K562 (cell line): ENCODE results near the gene MYBPH. TPM values are rescaled to one million over a fixed set of nuclear protein-coding genes. Genes with fewer than 3 reads are reported as not detected.

Experiments used
- ATAC-seq: fragments of 200-7000 bp; cut with Tn5 transposase; 3 replicates; pipeline ENCODE4 v1.9.1; 2020; ENCODE audit warnings: moderate library complexity
- Bru-seq: library from RNA; stranded (reverse); fragments of 400-500 nt; gene quantifications from one replicate; lab custom pipeline; 2021; lab: Mats Ljungman, UMichigan
- BruChase-seq, 2 experiments: library from RNA; stranded (reverse); fragments of 400-500 nt; gene quantifications; one replicate each; lab custom pipeline; 2021; lab: Mats Ljungman, UMichigan
- BruUV-seq: library from RNA; stranded (reverse); fragments of 400-500 nt; replicated peaks from 2 replicates; lab custom pipeline; 2021; lab: Mats Ljungman, UMichigan
- CTCF ChIA-PET: fragments of 300-600 bp; formaldehyde crosslinking; extraction: SDS; loops from one replicate; lab custom pipeline; 2021; ENCODE audit warnings: low intra/inter-chr PET ratio; lab: Yijun Ruan, JAX
- POLR2A ChIA-PET: fragments of 300-600, 350-650 bp; sonication (Branson Sonifier 250); formaldehyde crosslinking; extraction: SDS; loops from one replicate; lab custom pipeline; 2021; ENCODE audit warnings: antibody characterized with exemption, inconsistent platforms; lab: Yijun Ruan, JAX
- DNase-seq, 4 experiments: peaks; one replicate each; pipeline versions ENCODE4 v3.0.0 to v3.0.0-alpha.2; 2011 to 2018; ENCODE audit warnings: low spot score in 3 of 4, mixed read lengths in 3 of 4; ENCODE audit errors: extremely low read depth in 1 of 4
- FAIRE-seq: peaks from 2 replicates; lab custom pipeline; 2011; peaks lifted over from hg19 to GRCh38; lab: Jason Lieb, UNC
- H2AFZ ChIP-seq: 2 replicates; pipeline ENCODE4 v1.6.0; 2011; ENCODE audit warnings: low read depth, low read length, control low read depth, inconsistent platforms
- H3K27ac ChIP-seq: fragments of 200-600 bp; 3 replicates; pipeline ENCODE4 v1.8.0; 2011; ENCODE audit warnings: low read depth, mild to moderate bottlenecking, control low read depth, inconsistent platforms, low read length, moderate library complexity, mixed read lengths; ENCODE audit errors: extremely low read depth
- H3K27me3 ChIP-seq, 2 experiments: fragments of 300-600 bp in 1 of 2; 2 replicates in 1 of 2; 3 replicates in 1 of 2; pipeline versions ENCODE4 v1.6.0 to v1.8.0; 2011; ENCODE audit warnings: inconsistent platforms in 2 of 2, low read length in 2 of 2, mild to moderate bottlenecking in 1 of 2, mixed read lengths in 1 of 2, moderate library complexity in 1 of 2; ENCODE audit not compliant: control insufficient read depth in 2 of 2, insufficient read depth in 2 of 2
- H3K36me3 ChIP-seq: fragments of 300-600 bp; 3 replicates; pipeline ENCODE4 v1.8.0; 2011; ENCODE audit warnings: mild to moderate bottlenecking, low read length, inconsistent platforms; ENCODE audit not compliant: control insufficient read depth, insufficient read depth
- H3K4me1 ChIP-seq, 2 experiments: fragments of 200-600 bp in 1 of 2; replicated peaks in 1 of 2; 2 replicates in 1 of 2; 3 replicates in 1 of 2; pipeline versions ENCODE4 v1.5.1 to v1.8.0; 2011; ENCODE audit warnings: inconsistent platforms in 2 of 2, low read length in 2 of 2, mild to moderate bottlenecking in 1 of 2, mixed read lengths in 1 of 2, moderate library complexity in 1 of 2; ENCODE audit not compliant: control insufficient read depth in 2 of 2, insufficient read depth in 2 of 2
- H3K4me2 ChIP-seq: 2 replicates; pipeline ENCODE4 v1.6.1; 2011; ENCODE audit warnings: low read length, control low read depth, inconsistent platforms, mixed read lengths; ENCODE audit not compliant: insufficient read depth
- H3K4me3 ChIP-seq: fragments of 200-600 bp; sonication (generic), shearing (Covaris generic); 2 replicates; pipeline ENCODE4 v1.5.1; 2016; ENCODE audit warnings: control low read depth, inconsistent platforms
- H3K79me2 ChIP-seq: fragments of 200-600 bp; 3 replicates; pipeline ENCODE4 v1.8.0; 2011; ENCODE audit warnings: low read length, inconsistent platforms; ENCODE audit not compliant: control insufficient read depth, insufficient read depth
- H3K9ac ChIP-seq, 2 experiments: 2 replicates each; pipeline versions ENCODE4 v1.6.0 to v1.6.1; 2011; ENCODE audit warnings: low read depth in 2 of 2, low read length in 2 of 2, control low read depth in 1 of 2, inconsistent platforms in 1 of 2, mild to moderate bottlenecking in 1 of 2, mixed read lengths in 1 of 2; ENCODE audit not compliant: insufficient read depth in 1 of 2
- H3K9me1 ChIP-seq: one replicate; pipeline ENCODE4 v1.6.0; 2011; ENCODE audit warnings: inconsistent platforms, mild to moderate bottlenecking, low read length, moderate library complexity; ENCODE audit not compliant: control insufficient read depth, insufficient read depth
- H3K9me3 ChIP-seq: replicated peaks from 2 replicates; pipeline ENCODE4 v1.5.1; 2011; ENCODE audit warnings: low read depth, low read length, inconsistent platforms; ENCODE audit not compliant: control insufficient read depth, insufficient read depth
- H4K20me1 ChIP-seq: replicated peaks from 2 replicates; pipeline ENCODE4 v1.6.1; 2011; ENCODE audit warnings: low read length, inconsistent platforms, mixed read lengths; ENCODE audit not compliant: control insufficient read depth, insufficient read depth
- ERF ChIP-seq: fragments of 450-650 bp; formaldehyde crosslinking; IDR thresholded peaks from 2 replicates; pipeline ENCODE4 v1.4.0; 2020; ENCODE audit warnings: mild to moderate bottlenecking, mixed read lengths
- GABPB1 ChIP-seq: sonication (generic); formaldehyde crosslinking; IDR thresholded peaks from 2 replicates; pipeline ENCODE4 v1.8.0; 2022; ENCODE audit warnings: mild to moderate bottlenecking, missing genetic modification reagents
- NCOR1 ChIP-seq: fragments of 450-650 bp; IDR thresholded peaks from 2 replicates; pipeline ENCODE4 v1.6.1; 2016; ENCODE audit warnings: mild to moderate bottlenecking, moderate library complexity
- RBFOX2 ChIP-seq: fragments of 200-400 bp; formaldehyde crosslinking; IDR thresholded peaks from 2 replicates; pipeline ENCODE4 v1.6.1; 2017; ENCODE audit warnings: low read depth, mild to moderate bottlenecking, low read length, moderate library complexity
- ZBTB1 ChIP-seq: sonication (generic); formaldehyde crosslinking; IDR thresholded peaks from 2 replicates; pipeline ENCODE4 v1.8.1; 2023; ENCODE audit warnings: missing genetic modification reagents, low read depth, mild to moderate bottlenecking, borderline replicate concordance
- ZNF121 ChIP-seq: sonication (generic); formaldehyde crosslinking; conservative IDR thresholded peaks from 2 replicates; pipeline ENCODE4 v1.8.0; 2022; ENCODE audit warnings: missing genetic modification reagents
- WGBS: fragments of 100-300 bp; shearing (Covaris generic); methylation state at CpG from one replicate; pipeline ENCODE4 v1.1.6; 2016; ENCODE audit warnings: low coverage, mixed read lengths; ENCODE audit not compliant: insufficient coverage; ENCODE audit errors: missing lambda C conversion rate; 5-methylcytosine and 5-hydroxymethylcytosine counted together
- in situ Hi-C: fragments of 300-500 bp; cut with MboI; formaldehyde crosslinking; loops from 4 replicates; pipeline ENCODE4 v1.15.0; 2018; ENCODE audit warnings: inconsistent platforms, mixed read lengths
- intact Hi-C: fragments of 100-400 bp; cut with micrococcal nuclease; formaldehyde crosslinking; loops from 2 replicates; pipeline ENCODE4 v1.14.2; 2022
- long read RNA-seq, 3 experiments: library from polyadenylated mRNA in 2 of 3; library from RNA in 1 of 3; unstranded in 2 of 3; stranded (forward) in 1 of 3; transcript quantifications; one replicate each; pipeline ENCODE4 v2.0.0, GENCODE V29; 2019 to 2022
- polyA minus RNA-seq, 3 experiments: library from RNA; depleted of rRNA, polyadenylated mRNA; stranded (reverse); fragments of >200 nt; gene quantifications; 2 replicates each; pipeline ENCODE4 v1.2.3, GENCODE V29; 2011
- polyA plus RNA-seq, 8 experiments: library from polyadenylated mRNA; depleted of rRNA in 4 of 8; stranded (reverse) in 5 of 8; unstranded in 3 of 8; fragments of >200 nt; fragmentation: Nextera tagmentation in 2 of 8; fragmentation: Illumina TruSeq in 1 of 8; extraction: Ambion mirVana in 2 of 8; extraction: Trizol in 1 of 8; gene quantifications; 2 replicates each; pipeline versions ENCODE4 v1.2.1 to v1.2.3, GENCODE V29; 2011 to 2014; ENCODE audit warnings: inconsistent platforms in 1 of 8, missing spikeins in 1 of 8
- total RNA-seq, 7 experiments: library from RNA; depleted of rRNA in 6 of 7; stranded (reverse); fragments of >200 nt in 6 of 7; fragmentation: Illumina TruSeq in 2 of 7; extraction: Trizol in 2 of 7; gene quantifications; 2 replicates each; pipeline versions ENCODE4 v1.2.1 to v1.2.3, GENCODE V29; 2011 to 2021; ENCODE audit warnings: low replicate concordance in 1 of 7
- TF ChIP-seq, protein P1 (sequence below): fragments of 250-450 bp; sonication (Bioruptor Pico); IDR thresholded peaks from 2 replicates; pipeline ENCODE4 v1.5.0; 2022; ENCODE audit warnings: mild to moderate bottlenecking

The MYBPH gene, protein sequence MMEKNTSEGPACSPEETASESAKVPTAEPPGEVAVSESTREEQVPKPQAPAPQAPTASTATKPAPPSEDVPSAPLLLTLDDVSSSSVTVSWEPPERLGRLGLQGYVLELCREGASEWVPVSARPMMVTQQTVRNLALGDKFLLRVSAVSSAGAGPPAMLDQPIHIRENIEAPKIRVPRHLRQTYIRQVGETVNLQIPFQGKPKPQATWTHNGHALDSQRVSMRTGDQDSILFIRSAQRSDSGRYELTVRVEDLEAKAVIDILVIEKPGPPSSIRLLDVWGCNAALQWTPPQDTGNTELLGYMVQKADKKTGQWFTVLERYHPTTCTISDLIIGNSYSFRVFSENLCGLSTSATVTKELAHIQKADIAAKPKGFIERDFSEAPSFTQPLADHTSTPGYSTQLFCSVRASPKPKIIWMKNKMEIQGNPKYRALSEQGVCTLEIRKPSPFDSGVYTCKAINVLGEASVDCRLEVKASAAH
- total RNA-seq (2011; cell fraction: chromatin; rRNA removed; ENCODE audit: low replicate concordance) = not detected in 2 replicates
- not detected in 2 replicates for total RNA-seq (2011; cell fraction: nucleolus; rRNA removed)
- total RNA-seq (2011; cell fraction: nucleoplasm; rRNA removed) = not detected in 2 replicates
- total RNA-seq (2014; rRNA removed) = not detected in 2 replicates
- not detected in 2 replicates for total RNA-seq (2014; rRNA removed; fragmentation: Illumina TruSeq; extraction: Trizol)
- not detected in 2 replicates for total RNA-seq (2015; rRNA removed; fragmentation: Illumina TruSeq; extraction: Trizol)
- total RNA-seq (2021) = not detected in 2 replicates
- not detected in 2 replicates for polyA plus RNA-seq (2011; rRNA removed)
- polyA plus RNA-seq (2011; cell fraction: cytosol; rRNA removed) = not detected in 2 replicates
- not detected in 2 replicates for polyA plus RNA-seq (2011; cell fraction: nucleus; rRNA removed)
- not detected in 2 replicates for polyA plus RNA-seq (2012)
- polyA plus RNA-seq (2014; fragmentation: Illumina TruSeq; extraction: Trizol) = not detected in 2 replicates
- not detected for polyA plus RNA-seq (2014; fragmentation: Nextera tagmentation; extraction: Ambion mirVana)
- polyA plus RNA-seq (2014; rRNA removed) = 0.13 TPM in 1 of 2 replicates, not detected in the other
- not detected in 2 replicates for polyA minus RNA-seq (2011; rRNA and poly(A)+ RNA removed)
- polyA minus RNA-seq (2011; cell fraction: cytosol; rRNA and poly(A)+ RNA removed) = not detected in 2 replicates
- polyA minus RNA-seq (2011; cell fraction: nucleus; rRNA and poly(A)+ RNA removed) = not detected in 2 replicates
- Bru-seq, nascent RNA = not detected
- not detected for BruChase-seq, experiment 1, labeled RNA remaining after a 2-hour chase
- BruChase-seq, experiment 2, labeled RNA remaining after a 6-hour chase = not detected
- long read RNA-seq, experiment 1 = 0 reads
- long read RNA-seq, experiment 2 = 0 reads
- long read RNA-seq, experiment 3 = 0 reads

DNA sequence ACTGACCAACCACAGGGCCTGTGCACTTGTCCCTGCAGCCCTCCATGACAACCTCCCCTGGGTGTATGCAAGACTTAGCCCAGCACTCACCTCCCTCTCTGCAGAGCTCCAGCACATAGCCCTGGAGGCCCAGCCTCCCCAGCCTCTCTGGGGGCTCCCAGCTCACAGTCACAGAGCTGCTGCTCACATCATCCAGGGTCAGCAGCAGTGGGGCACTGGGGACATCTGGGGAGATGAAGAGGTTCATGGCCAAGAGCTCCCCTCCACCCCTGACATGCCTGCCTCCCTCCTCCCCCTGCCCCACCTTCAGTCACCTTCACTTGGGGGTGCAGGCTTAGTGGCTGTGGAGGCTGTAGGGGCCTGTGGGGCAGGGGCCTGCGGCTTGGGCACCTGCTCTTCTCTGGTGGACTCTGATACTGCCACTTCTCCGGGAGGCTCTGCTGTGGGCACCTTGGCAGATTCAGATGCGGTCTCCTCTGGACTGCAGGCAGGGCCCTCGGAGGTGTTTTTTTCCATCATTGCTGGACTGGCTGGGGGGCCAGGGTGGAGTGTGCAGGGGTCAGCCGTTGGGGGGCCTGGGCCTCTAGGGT is at the start of gene MYBPH:
Gene MYBPH, minus strand, starts transcription at position 590 of the 590 bp plus-strand sequence. Its CDS starts 71 bp downstream, at position 519.
- no peaks in the 10 kb centered on the region for H3K79me2 ChIP-seq
- no peak within 1 kb of the TSS for H3K4me3 ChIP-seq
- no peak for TF ChIP-seq GABPB1 (CRISPR knock-in tag)
- TF ChIP-seq, protein P1, sequence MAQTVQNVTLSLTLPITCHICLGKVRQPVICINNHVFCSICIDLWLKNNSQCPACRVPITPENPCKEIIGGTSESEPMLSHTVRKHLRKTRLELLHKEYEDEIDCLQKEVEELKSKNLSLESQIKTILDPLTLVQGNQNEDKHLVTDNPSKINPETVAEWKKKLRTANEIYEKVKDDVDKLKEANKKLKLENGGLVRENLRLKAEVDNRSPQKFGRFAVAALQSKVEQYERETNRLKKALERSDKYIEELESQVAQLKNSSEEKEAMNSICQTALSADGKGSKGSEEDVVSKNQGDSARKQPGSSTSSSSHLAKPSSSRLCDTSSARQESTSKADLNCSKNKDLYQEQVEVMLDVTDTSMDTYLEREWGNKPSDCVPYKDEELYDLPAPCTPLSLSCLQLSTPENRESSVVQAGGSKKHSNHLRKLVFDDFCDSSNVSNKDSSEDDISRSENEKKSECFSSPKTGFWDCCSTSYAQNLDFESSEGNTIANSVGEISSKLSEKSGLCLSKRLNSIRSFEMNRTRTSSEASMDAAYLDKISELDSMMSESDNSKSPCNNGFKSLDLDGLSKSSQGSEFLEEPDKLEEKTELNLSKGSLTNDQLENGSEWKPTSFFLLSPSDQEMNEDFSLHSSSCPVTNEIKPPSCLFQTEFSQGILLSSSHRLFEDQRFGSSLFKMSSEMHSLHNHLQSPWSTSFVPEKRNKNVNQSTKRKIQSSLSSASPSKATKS = no peak
- TF ChIP-seq RBFOX2 = no peak
- no peak for TF ChIP-seq ERF (CRISPR knock-in tag)
- no peak for TF ChIP-seq NCOR1
- no peak for TF ChIP-seq ZNF121 (CRISPR knock-in tag)
- TF ChIP-seq ZBTB1 = no peak
- no peak within 1 kb of the TSS for H2AFZ ChIP-seq
- H3K36me3 ChIP-seq = no peaks in the 10 kb centered on the region
- H3K27me3 ChIP-seq = peaks cover 10 to 70% of the 10 kb centered on the region in 2 experiments; a peak in 4 of 5 replicates
- H3K27ac ChIP-seq = no peak within 1 kb of the TSS
- no peaks in the 10 kb centered on the region for H3K9me3 ChIP-seq
- peaks cover 0 to 8% of the 10 kb centered on the region in 2 experiments; a peak in 1 of 5 replicates for H3K4me1 ChIP-seq
- in situ Hi-C loops = no loop called here
- WGBS = 0% methylated on average over 4 of the region's 5 CpGs
- H3K4me2 ChIP-seq = no peak within 1 kb of the TSS
- peaks cover 29% of the 10 kb centered on the region; the same call in 1 of the 2 replicates for H4K20me1 ChIP-seq
- no peak for DNase-seq
- ChIA-PET POLR2A (interaction anchor here (1.1 to 1.2 kb wide), 2 partner anchors 15 to 49 kb away, joined by 4 to 5 read pairs; no protein-coding TSS in a partner anchor), CTCF (interaction anchor here (0.6 kb wide), 1 partner anchor 11 kb away, joined by 3 read pairs; no protein-coding TSS in a partner anchor)
- ATAC-seq = no peak
- H3K9ac ChIP-seq = 0 out of 4 replicates have a peak within 1 kb of the TSS, but pooled peaks of 1 of the 2 experiments have one; percentile 4
- FAIRE-seq = no peak
- no TSS peak for BruUV-seq
- intact Hi-C loops = no loop called here
- no peaks in the 10 kb centered on the region for H3K9me1 ChIP-seq
